Measurements from ENCODE around the gene RAP2C. TPM values are rescaled to one million over a fixed set of nuclear protein-coding genes. Genes with fewer than 3 reads are reported as not detected.

RAP2C gene
- polyA plus RNA-seq, 1 donor from 2014 or later = 26.2 TPM

DNA sequence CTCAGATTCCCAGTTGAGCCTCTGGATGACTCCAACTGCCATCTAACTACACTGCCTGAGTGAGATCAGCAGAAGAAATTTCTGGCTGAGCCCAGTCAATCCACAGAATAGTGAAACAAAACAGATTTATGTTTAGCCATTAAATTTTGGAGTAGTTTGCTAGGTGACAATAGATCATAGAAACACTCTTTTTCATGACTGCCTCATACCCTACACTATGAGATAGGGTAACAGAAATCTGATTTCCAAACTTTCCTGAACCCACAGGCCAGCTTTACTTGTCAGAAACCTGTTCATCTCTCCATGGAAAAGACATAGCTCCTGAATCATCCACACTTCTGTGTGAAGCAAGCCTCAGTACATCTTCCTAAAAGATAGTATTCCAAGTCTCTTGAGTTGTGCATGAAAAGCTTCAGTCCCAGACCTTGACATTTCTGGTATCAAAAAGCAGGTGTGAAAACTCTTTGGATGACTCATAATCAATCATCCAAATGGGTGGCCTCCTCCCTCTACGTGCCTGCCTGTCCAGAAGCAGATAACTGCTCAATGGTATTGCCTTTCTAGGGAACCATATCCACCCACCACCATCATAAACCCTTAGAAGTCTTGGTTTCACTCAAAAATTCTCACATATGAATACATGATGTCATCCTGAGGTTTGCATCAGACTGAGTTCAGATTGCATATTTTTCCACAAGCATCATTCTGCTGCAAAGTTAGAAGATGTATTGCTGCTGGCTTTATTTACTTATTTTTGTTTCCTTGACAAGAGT lies 47.5 kb upstream of the RAP2C start:
- H3K36me3 ChIP-seq (ENCODE audit: insufficient read depth, low read length) = no peaks in the 10 kb centered on the region
- H3K4me2 ChIP-seq (ENCODE audit: low read length) = no peak overlapping the region
- TF ChIP-seq, protein P1, sequence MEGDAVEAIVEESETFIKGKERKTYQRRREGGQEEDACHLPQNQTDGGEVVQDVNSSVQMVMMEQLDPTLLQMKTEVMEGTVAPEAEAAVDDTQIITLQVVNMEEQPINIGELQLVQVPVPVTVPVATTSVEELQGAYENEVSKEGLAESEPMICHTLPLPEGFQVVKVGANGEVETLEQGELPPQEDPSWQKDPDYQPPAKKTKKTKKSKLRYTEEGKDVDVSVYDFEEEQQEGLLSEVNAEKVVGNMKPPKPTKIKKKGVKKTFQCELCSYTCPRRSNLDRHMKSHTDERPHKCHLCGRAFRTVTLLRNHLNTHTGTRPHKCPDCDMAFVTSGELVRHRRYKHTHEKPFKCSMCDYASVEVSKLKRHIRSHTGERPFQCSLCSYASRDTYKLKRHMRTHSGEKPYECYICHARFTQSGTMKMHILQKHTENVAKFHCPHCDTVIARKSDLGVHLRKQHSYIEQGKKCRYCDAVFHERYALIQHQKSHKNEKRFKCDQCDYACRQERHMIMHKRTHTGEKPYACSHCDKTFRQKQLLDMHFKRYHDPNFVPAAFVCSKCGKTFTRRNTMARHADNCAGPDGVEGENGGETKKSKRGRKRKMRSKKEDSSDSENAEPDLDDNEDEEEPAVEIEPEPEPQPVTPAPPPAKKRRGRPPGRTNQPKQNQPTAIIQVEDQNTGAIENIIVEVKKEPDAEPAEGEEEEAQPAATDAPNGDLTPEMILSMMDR (IDR thresholded peaks at IDR 0.05; ENCODE audit: poor library complexity, severe bottlenecking) = no peak
- TF ChIP-seq POLR2AphosphoS5 (IDR thresholded peaks at IDR 0.05) (no peak), EZH2 (IDR thresholded peaks at IDR 0.05; ENCODE audit: borderline replicate concordance, insufficient read depth, low read length, poor library complexity, severe bottlenecking) (no peak), SMC3 (conservative IDR thresholded peaks at IDR 0.05; ENCODE audit: poor library complexity) (no peak), TAF1 (IDR thresholded peaks at IDR 0.05; ENCODE audit: low read depth) (no peak), MXI1 (conservative IDR thresholded peaks at IDR 0.05; ENCODE audit: poor library complexity, severe bottlenecking) (no peak), EP300 (conservative IDR thresholded peaks at IDR 0.05; ENCODE audit: poor library complexity, severe bottlenecking) (no peak), RAD21 (conservative IDR thresholded peaks at IDR 0.05) (no peak)
- TF ChIP-seq, protein P2, sequence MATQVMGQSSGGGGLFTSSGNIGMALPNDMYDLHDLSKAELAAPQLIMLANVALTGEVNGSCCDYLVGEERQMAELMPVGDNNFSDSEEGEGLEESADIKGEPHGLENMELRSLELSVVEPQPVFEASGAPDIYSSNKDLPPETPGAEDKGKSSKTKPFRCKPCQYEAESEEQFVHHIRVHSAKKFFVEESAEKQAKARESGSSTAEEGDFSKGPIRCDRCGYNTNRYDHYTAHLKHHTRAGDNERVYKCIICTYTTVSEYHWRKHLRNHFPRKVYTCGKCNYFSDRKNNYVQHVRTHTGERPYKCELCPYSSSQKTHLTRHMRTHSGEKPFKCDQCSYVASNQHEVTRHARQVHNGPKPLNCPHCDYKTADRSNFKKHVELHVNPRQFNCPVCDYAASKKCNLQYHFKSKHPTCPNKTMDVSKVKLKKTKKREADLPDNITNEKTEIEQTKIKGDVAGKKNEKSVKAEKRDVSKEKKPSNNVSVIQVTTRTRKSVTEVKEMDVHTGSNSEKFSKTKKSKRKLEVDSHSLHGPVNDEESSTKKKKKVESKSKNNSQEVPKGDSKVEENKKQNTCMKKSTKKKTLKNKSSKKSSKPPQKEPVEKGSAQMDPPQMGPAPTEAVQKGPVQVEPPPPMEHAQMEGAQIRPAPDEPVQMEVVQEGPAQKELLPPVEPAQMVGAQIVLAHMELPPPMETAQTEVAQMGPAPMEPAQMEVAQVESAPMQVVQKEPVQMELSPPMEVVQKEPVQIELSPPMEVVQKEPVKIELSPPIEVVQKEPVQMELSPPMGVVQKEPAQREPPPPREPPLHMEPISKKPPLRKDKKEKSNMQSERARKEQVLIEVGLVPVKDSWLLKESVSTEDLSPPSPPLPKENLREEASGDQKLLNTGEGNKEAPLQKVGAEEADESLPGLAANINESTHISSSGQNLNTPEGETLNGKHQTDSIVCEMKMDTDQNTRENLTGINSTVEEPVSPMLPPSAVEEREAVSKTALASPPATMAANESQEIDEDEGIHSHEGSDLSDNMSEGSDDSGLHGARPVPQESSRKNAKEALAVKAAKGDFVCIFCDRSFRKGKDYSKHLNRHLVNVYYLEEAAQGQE (IDR thresholded peaks at IDR 0.05; ENCODE audit: borderline replicate concordance) = no peak
- H3K79me2 ChIP-seq (replicated peaks; ENCODE audit: insufficient read depth, low read length) = no peaks in the 10 kb centered on the region
- H3K9ac ChIP-seq (ENCODE audit: low read length) = no peak overlapping the region
- no peak overlapping the region for H3K4me3 ChIP-seq (ENCODE audit: low read length)
- no peaks in the 10 kb centered on the region for H4K20me1 ChIP-seq (ENCODE audit: insufficient read depth)
- no peaks in the 10 kb centered on the region for H3K27me3 ChIP-seq (ENCODE audit: insufficient read depth, low read depth, low read length)
- no peaks in the 10 kb centered on the region for H3K9me3 ChIP-seq (ENCODE audit: low read length)
- H3K9me2 ChIP-seq (ENCODE audit: insufficient read depth, low read length) = no peaks in the 10 kb centered on the region
- no peak overlapping the region for H3K27ac ChIP-seq (ENCODE audit: low read length)
- no peaks in the 10 kb centered on the region for H3F3A ChIP-seq (ENCODE audit: insufficient read depth, low read length, poor library complexity, severe bottlenecking)
- H2AFZ ChIP-seq (ENCODE audit: low read depth, low read length) = no peak overlapping the region

DNA sequence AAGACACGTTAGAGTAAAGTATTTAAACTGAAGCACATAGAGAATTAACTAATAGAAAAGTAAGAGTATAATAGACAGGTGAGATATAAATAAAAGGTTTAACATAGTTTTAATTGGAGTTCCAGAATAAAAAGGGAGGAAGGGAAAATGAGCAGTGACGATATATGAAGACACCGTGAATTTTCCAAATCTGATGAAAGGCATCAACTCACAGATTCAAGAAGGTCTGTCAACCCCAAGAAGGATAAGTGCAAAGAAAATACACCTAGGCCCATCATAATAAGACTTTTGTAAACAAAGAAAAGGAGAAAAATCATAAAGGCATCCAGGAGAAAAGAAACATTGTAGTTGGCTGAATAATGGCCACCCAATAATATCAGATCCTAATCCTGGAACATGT lies 43.9 kb upstream of the RAP2C start:
- Histone ChIP-seq H4K20me1 (ENCODE audit: insufficient read depth) (no peaks in the 10 kb centered on the region), H3K9ac (ENCODE audit: low read length) (no peak overlapping the region), H3K9me3 (ENCODE audit: low read length) (no peaks in the 10 kb centered on the region), H3K9me2 (ENCODE audit: insufficient read depth, low read length) (no peaks in the 10 kb centered on the region), H3K27me3 (ENCODE audit: insufficient read depth, low read depth, low read length) (no peaks in the 10 kb centered on the region), H3F3A (ENCODE audit: insufficient read depth, low read length, poor library complexity, severe bottlenecking) (no peaks in the 10 kb centered on the region), H3K79me2 (replicated peaks; ENCODE audit: insufficient read depth, low read length) (no peaks in the 10 kb centered on the region), H3K36me3 (ENCODE audit: insufficient read depth, low read length) (no peaks in the 10 kb centered on the region), H3K4me2 (ENCODE audit: low read length) (no peak overlapping the region), H3K4me3 (ENCODE audit: low read length) (no peak overlapping the region), H3K27ac (ENCODE audit: low read length) (no peak overlapping the region), H2AFZ (ENCODE audit: low read depth, low read length) (no peak overlapping the region)
- TF ChIP-seq EZH2 (IDR thresholded peaks at IDR 0.05; ENCODE audit: borderline replicate concordance, insufficient read depth, low read length, poor library complexity, severe bottlenecking) (no peak), SMC3 (conservative IDR thresholded peaks at IDR 0.05; ENCODE audit: poor library complexity) (no peak), TAF1 (IDR thresholded peaks at IDR 0.05; ENCODE audit: low read depth) (no peak), MXI1 (conservative IDR thresholded peaks at IDR 0.05; ENCODE audit: poor library complexity, severe bottlenecking) (no peak), POLR2AphosphoS5 (IDR thresholded peaks at IDR 0.05) (no peak), RAD21 (conservative IDR thresholded peaks at IDR 0.05) (no peak), EP300 (conservative IDR thresholded peaks at IDR 0.05; ENCODE audit: poor library complexity, severe bottlenecking) (no peak)
- TF ChIP-seq, protein P1 (IDR thresholded peaks at IDR 0.05; ENCODE audit: poor library complexity, severe bottlenecking) = no peak
- TF ChIP-seq, protein P2 (IDR thresholded peaks at IDR 0.05; ENCODE audit: borderline replicate concordance) = no peak

Data from neural cell (in vitro differentiated cells).